HepG2 (cell line): ENCODE measurements around the gene RPS6KA5. TPM values are rescaled to one million over a fixed set of nuclear protein-coding genes. Genes with fewer than 3 reads are reported as not detected.

Source experiments
- ATAC-seq: fragments of 200-7000 bp; cut with Tn5 transposase; 3 replicates; pipeline ENCODE4 v1.9.1; 2020; ENCODE audit warnings: mild to moderate bottlenecking, moderate library complexity
- BruUV-seq: library from RNA; stranded (reverse); fragments of 400-500 nt; replicated peaks from 2 replicates; lab custom pipeline; 2021; lab: Mats Ljungman, UMichigan
- CTCF ChIA-PET: fragments of 300-600 bp; formaldehyde crosslinking; extraction: SDS; loops from one replicate; lab custom pipeline; 2021; ENCODE audit warnings: low total read pairs, inconsistent platforms, low intra/inter-chr PET ratio; lab: Yijun Ruan, JAX
- POLR2A ChIA-PET: fragments of 350-600 bp; sonication (Branson Sonifier 250); formaldehyde crosslinking; loops from one replicate; lab custom pipeline; 2020; ENCODE audit warnings: antibody characterized with exemption, inconsistent platforms; lab: Yijun Ruan, JAX
- DNase-seq: peaks from one replicate; pipeline ENCODE4 v3.0.0-alpha.2; 2015; ENCODE audit warnings: low spot score
- FAIRE-seq: peaks from 3 replicates; lab custom pipeline; 2011; peaks lifted over from hg19 to GRCh38; lab: Jason Lieb, UNC
- H2AFZ ChIP-seq: one replicate; pipeline ENCODE4 v1.6.1; 2011; ENCODE audit warnings: low read length, inconsistent platforms
- H3K27ac ChIP-seq: fragments of 300-600 bp; 3 replicates; pipeline ENCODE4 v1.8.0; 2011; ENCODE audit warnings: mixed run types, mild to moderate bottlenecking, mixed read lengths, low read length, inconsistent platforms; ENCODE audit not compliant: insufficient read depth; ENCODE audit errors: extremely low read length
- H3K27me3 ChIP-seq, 2 experiments: fragments of 200-600 bp in 1 of 2; 2 replicates in 1 of 2; 3 replicates in 1 of 2; pipeline versions ENCODE4 v1.6.0 to v1.8.0; 2011; ENCODE audit warnings: low read length in 2 of 2, mild to moderate bottlenecking in 2 of 2, moderate library complexity in 2 of 2, inconsistent platforms in 1 of 2; ENCODE audit not compliant: insufficient read depth in 2 of 2, control insufficient read depth in 1 of 2
- H3K36me3 ChIP-seq, 2 experiments: fragments of 200-600 bp in 1 of 2; replicated peaks in 1 of 2; 2 replicates in 1 of 2; 3 replicates in 1 of 2; pipeline versions ENCODE4 v1.5.1 to v1.8.0; 2011; ENCODE audit warnings: low read length in 2 of 2, inconsistent platforms in 1 of 2; ENCODE audit not compliant: insufficient read depth in 2 of 2, control insufficient read depth in 1 of 2
- H3K4me1 ChIP-seq: 2 replicates; pipeline ENCODE4 v1.5.1; 2012; ENCODE audit warnings: low read length, inconsistent platforms; ENCODE audit not compliant: insufficient read depth
- H3K4me2 ChIP-seq: 2 replicates; pipeline ENCODE4 v1.6.0; 2011; ENCODE audit warnings: low read depth, low read length, inconsistent platforms
- H3K4me3 ChIP-seq, 3 experiments: fragments of 200-600 bp in 1 of 3; sonication (generic), shearing (Covaris generic) in 1 of 3; replicated peaks in 1 of 3; 2 replicates each; pipeline ENCODE4 v1.5.1; 2011 to 2016; ENCODE audit warnings: low read length in 3 of 3, inconsistent platforms in 2 of 3, low read depth in 2 of 3, mild to moderate bottlenecking in 2 of 3, control low read depth in 1 of 3, mixed read lengths in 1 of 3; ENCODE audit not compliant: insufficient read depth in 1 of 3
- H3K79me2 ChIP-seq: one replicate; pipeline ENCODE4 v1.6.1; 2011; ENCODE audit warnings: low read length, inconsistent platforms; ENCODE audit not compliant: insufficient read depth
- H3K9ac ChIP-seq: 2 replicates; pipeline ENCODE4 v1.6.0; 2011; ENCODE audit warnings: mild to moderate bottlenecking, low read depth, low read length, inconsistent platforms; ENCODE audit not compliant: insufficient read depth
- H3K9me3 ChIP-seq: 2 replicates; pipeline ENCODE4 v1.5.1; 2012; ENCODE audit warnings: mild to moderate bottlenecking, low read length
- H4K20me1 ChIP-seq: 2 replicates; pipeline ENCODE4 v1.6.0; 2011; ENCODE audit warnings: inconsistent platforms, mild to moderate bottlenecking, low read length, moderate library complexity; ENCODE audit not compliant: insufficient read depth
- CHCHD3 ChIP-seq: sonication (generic); formaldehyde crosslinking; IDR thresholded peaks from 2 replicates; pipeline ENCODE4 v1.8.0; 2022; ENCODE audit warnings: mild to moderate bottlenecking, missing genetic modification reagents, moderate library complexity
- EP300 ChIP-seq, 3 experiments: sonication (generic) in 1 of 3; formaldehyde crosslinking in 1 of 3; IDR thresholded peaks; 2 replicates each; pipeline versions ENCODE4 v1.5.1 to v1.6.1; 2011 to 2020; ENCODE audit warnings: low read depth in 2 of 3, low read length in 2 of 3, borderline replicate concordance in 1 of 3, improper control_type of control experiment in 1 of 3, mild to moderate bottlenecking in 1 of 3, missing genetic modification reagents in 1 of 3, moderate library complexity in 1 of 3
- FOSL1 ChIP-seq: sonication (generic); formaldehyde crosslinking; IDR thresholded peaks from 2 replicates; pipeline ENCODE4 v1.9.0; 2021; ENCODE audit warnings: missing genetic modification reagents, borderline replicate concordance
- MTF1 ChIP-seq: sonication (generic); formaldehyde crosslinking; IDR thresholded peaks from 2 replicates; pipeline ENCODE4 v1.5.0; 2020; ENCODE audit warnings: missing genetic modification reagents
- MXD4 ChIP-seq: IDR thresholded peaks from 2 replicates; pipeline ENCODE4 v1.6.1; 2016; ENCODE audit warnings: mild to moderate bottlenecking, missing biosample characterization, missing genetic modification reagents
- THAP9 ChIP-seq: sonication (generic); formaldehyde crosslinking; IDR thresholded peaks from 2 replicates; pipeline ENCODE4; 2020; ENCODE audit warnings: missing genetic modification reagents, mild to moderate bottlenecking, borderline replicate concordance
- YEATS4 ChIP-seq: sonication (generic); formaldehyde crosslinking; IDR thresholded peaks from 2 replicates; pipeline ENCODE4 v1.4.0; 2020; ENCODE audit warnings: missing genetic modification reagents, borderline replicate concordance
- ZFP41 ChIP-seq: sonication (generic); formaldehyde crosslinking; IDR thresholded peaks from 2 replicates; pipeline ENCODE4 v1.4.0; 2020; ENCODE audit warnings: mild to moderate bottlenecking, missing genetic modification reagents, borderline replicate concordance
- ZNF235 ChIP-seq: sonication (generic); formaldehyde crosslinking; IDR thresholded peaks from 2 replicates; pipeline ENCODE4 v1.8.1; 2023; ENCODE audit warnings: mild to moderate bottlenecking, missing genetic modification reagents, borderline replicate concordance
- ZNF513 ChIP-seq: sonication (generic); formaldehyde crosslinking; conservative IDR thresholded peaks from 2 replicates; pipeline ENCODE4 v1.5.0; 2020; ENCODE audit warnings: missing genetic modification reagents
- ZNF710 ChIP-seq: sonication (generic); formaldehyde crosslinking; IDR thresholded peaks from 2 replicates; pipeline ENCODE4 v1.5.0; 2020; ENCODE audit warnings: mild to moderate bottlenecking, missing genetic modification reagents, borderline replicate concordance
- WGBS: methylation state at CpG from one replicate; pipeline ENCODE4 v1.1.6; 2017; ENCODE audit warnings: low lambda C conversion rate; 5-methylcytosine and 5-hydroxymethylcytosine counted together
- in situ Hi-C: cut with HindIII; loops from 2 replicates; pipeline ENCODE4 v1.10.0; 2017; ENCODE audit warnings: low pct_unique_long_range_greater_than_20kb; ENCODE audit not compliant: extremely low pct_ligation_motif_present
- intact Hi-C: fragments of 100-400 bp; cut with micrococcal nuclease; formaldehyde crosslinking; loops from one replicate; pipeline ENCODE4 v1.10.0; 2022; ENCODE audit not compliant: unreplicated experiment
- polyA plus RNA-seq, 8 experiments: library from polyadenylated mRNA; depleted of rRNA in 3 of 8; stranded (reverse) in 7 of 8; unstranded in 1 of 8; fragments of >200 nt; fragmentation: Illumina TruSeq in 4 of 8; extraction: Trizol in 4 of 8; gene quantifications; 2 replicates each; pipeline versions ENCODE4 v1.2.1 to v1.2.3, GENCODE V29; 2011 to 2016; ENCODE audit warnings: low read depth in 4 of 8, missing spikeins in 1 of 8, mixed read lengths in 1 of 8; ENCODE audit not compliant: insufficient read depth in 1 of 8
- total RNA-seq, 5 experiments: library from RNA; depleted of rRNA; stranded (reverse); fragments of >200 nt; fragmentation: Illumina TruSeq; extraction: Trizol; gene quantifications; 2 replicates each; pipeline ENCODE4 v1.2.3, GENCODE V29; 2016; ENCODE audit warnings: low read depth in 1 of 5

Gene RPS6KA5
- total and polyA plus RNA-seq, 2 of the 13 experiments (the other 11 are each of a cell fraction or from before 2014, with no cell fraction given) = 0.50 to 0.58 TPM

GRCh38 chr14:91041450-91041849, 19.0 kb downstream of the RPS6KA5 start (continued):
- TF ChIP-seq THAP9 (no peak), EP300 (IDR thresholded peaks at IDR 0.05; ENCODE audit: low read depth in 2 of 2, low read length in 2 of 2) (no peak), EP300 (CRISPR knock-in tag; IDR thresholded peaks at IDR 0.05; ENCODE audit: borderline replicate concordance) (no peak), MXD4 (no peak), FOSL1 (no peak), YEATS4 (CRISPR knock-in tag) (no peak)
- TF ChIP-seq, all 625 proteins: peak for 0

GRCh38 chr14:91040545-91040944, 19.9 kb downstream of the RPS6KA5 start:
- Histone ChIP-seq H3K4me1 (no peaks in the 10 kb centered on the region), H3K9ac (no peak overlapping the region), H3K9me3 (no peaks in the 10 kb centered on the region), H3K36me3 (no peaks in the 10 kb centered on the region), H3K27me3 (no peaks in the 10 kb centered on the region), H2AFZ (no peak overlapping the region), H3K79me2 (no peaks in the 10 kb centered on the region), H4K20me1 (no peaks in the 10 kb centered on the region), H3K4me3 (no peak overlapping the region), H3K27ac (no peak overlapping the region), H3K4me2 (no peak overlapping the region)
- ChIA-PET CTCF (no interaction called here), POLR2A (no interaction called here)
- no TSS peak for BruUV-seq
- 88% methylated on average over 1 of the region's 1 CpG for WGBS
- ATAC-seq (no peak), DNase-seq (no peak), FAIRE-seq (no peak)
- TF ChIP-seq ZNF710 (CRISPR knock-in tag) (no peak), ZNF513 (CRISPR knock-in tag) (no peak), CHCHD3 (CRISPR knock-in tag) (no peak), ZNF235 (CRISPR knock-in tag) (no peak), MTF1 (CRISPR knock-in tag) (no peak), ZFP41 (CRISPR knock-in tag) (no peak)
- intact Hi-C loops (loop anchor here (1.0 kb wide), 1 partner anchor 25 kb away; no protein-coding TSS in a partner anchor), in situ Hi-C loops (no loop called here)
